A549 (cell line): ENCODE results near the gene SYNM. TPM values are rescaled to one million over a fixed set of nuclear protein-coding genes. Genes with fewer than 3 reads are reported as not detected.

Source experiments
- ATAC-seq, 2 experiments: fragments of 200-7000 bp in 1 of 2; fragments of >200 bp in 1 of 2; cut with Nextera tagmentation in 1 of 2; cut with Tn5 transposase in 1 of 2; 3 replicates each; pipeline versions ENCODE4 v1.8.0 to v1.9.1; 2018 to 2020; ENCODE audit warnings: mild to moderate bottlenecking in 1 of 2, moderate library complexity in 1 of 2
- CTCF ChIA-PET: fragments of 300-600 bp; sonication (Branson Sonifier 250); formaldehyde crosslinking; extraction: SDS; loops from one replicate; lab custom pipeline; 2021; ENCODE audit warnings: antibody characterized with exemption, inconsistent platforms; lab: Yijun Ruan, JAX
- POLR2A ChIA-PET: fragments of 350-600 bp; formaldehyde crosslinking; extraction: SDS; loops from one replicate; lab custom pipeline; 2021; ENCODE audit warnings: antibody characterized with exemption, inconsistent platforms; lab: Yijun Ruan, JAX
- DNase-seq, 2 experiments: peaks; one replicate each; pipeline versions ENCODE4 v3.0.0 to v3.0.0-alpha.2; 2011 to 2016; ENCODE audit warnings: low read depth in 1 of 2, low spot score in 1 of 2
- FAIRE-seq: peaks from 2 replicates; lab custom pipeline; 2011; peaks lifted over from hg19 to GRCh38; lab: Jason Lieb, UNC
- H3K27ac ChIP-seq, 2 experiments: fragments of >200 bp; sonication (Bioruptor Twin); formaldehyde crosslinking; 3 replicates each; pipeline ENCODE4 v1.5.1; 2016 to 2017
- H3K4me1 ChIP-seq: fragments of >200 bp; sonication (Bioruptor Twin); formaldehyde crosslinking; 3 replicates; pipeline ENCODE4 v1.6.1; 2016
- H3K4me2 ChIP-seq: fragments of >200 bp; sonication (Bioruptor Twin); formaldehyde crosslinking; 3 replicates; pipeline ENCODE4 v1.6.1; 2016
- H3K4me3 ChIP-seq: fragments of >200 bp; sonication (Bioruptor Twin); formaldehyde crosslinking; 3 replicates; pipeline ENCODE4 v1.5.1; 2016
- H3K9me3 ChIP-seq: fragments of >200 bp; sonication (Bioruptor Twin); formaldehyde crosslinking; 3 replicates; pipeline ENCODE4 v1.6.1; 2016
- CBX2 ChIP-seq: fragments of 200-600 bp; sonication (generic); IDR thresholded peaks from 2 replicates; pipeline ENCODE4 v1.6.1; 2016; ENCODE audit warnings: low read depth, mild to moderate bottlenecking, borderline replicate concordance
- CEBPB ChIP-seq, 2 experiments: fragments of >200 bp in 1 of 2; sonication (Bioruptor Twin) in 1 of 2; formaldehyde crosslinking in 1 of 2; IDR thresholded peaks; 2 replicates each; pipeline ENCODE4 v1.6.1; 2012 to 2016
- CHD4 ChIP-seq: fragments of 200-600 bp; sonication (generic); IDR thresholded peaks from 2 replicates; pipeline ENCODE4 v1.6.1; 2016; ENCODE audit warnings: antibody characterized with exemption, mild to moderate bottlenecking, borderline replicate concordance
- ESRRA ChIP-seq: fragments of 150-350 bp; IDR thresholded peaks from 2 replicates; pipeline ENCODE4 v1.6.1; 2014; ENCODE audit warnings: mild to moderate bottlenecking, low read length, borderline replicate concordance
- FOSB ChIP-seq: fragments of 250-450 bp; sonication (Bioruptor Pico); IDR thresholded peaks from 2 replicates; pipeline ENCODE4 v1.5.0; 2020; ENCODE audit warnings: mild to moderate bottlenecking, moderate library complexity
- FOSL2 ChIP-seq, 2 experiments: fragments of 450-650 bp in 1 of 2; fragments of >200 bp in 1 of 2; sonication (Bioruptor Twin) in 1 of 2; formaldehyde crosslinking; IDR thresholded peaks; 2 replicates each; pipeline versions ENCODE4 v1.5.0 to v1.6.1; 2016 to 2020; ENCODE audit warnings: mild to moderate bottlenecking in 1 of 2, moderate library complexity in 1 of 2
- FOXS1 ChIP-seq: fragments of 250-450 bp; sonication (Bioruptor Pico); IDR thresholded peaks from 2 replicates; pipeline ENCODE4 v1.5.0; 2020; ENCODE audit warnings: mild to moderate bottlenecking, moderate library complexity
- HEYL ChIP-seq: fragments of 250-450 bp; sonication (Bioruptor Pico); IDR thresholded peaks from 2 replicates; pipeline ENCODE4 v1.8.0; 2021; ENCODE audit warnings: mild to moderate bottlenecking, moderate library complexity
- HOXA7 ChIP-seq: fragments of 250-450 bp; sonication (Bioruptor Pico); IDR thresholded peaks from 2 replicates; pipeline ENCODE4 v1.5.0; 2020; ENCODE audit warnings: mild to moderate bottlenecking, moderate library complexity
- KDM5A ChIP-seq: fragments of 200-600 bp; sonication (generic); IDR thresholded peaks from 2 replicates; pipeline ENCODE4 v1.6.1; 2016; ENCODE audit warnings: antibody characterized with exemption, mild to moderate bottlenecking
- MAFK ChIP-seq: fragments of 450-650 bp; IDR thresholded peaks from 2 replicates; pipeline ENCODE4 v1.6.1; 2014; ENCODE audit not compliant: partially characterized antibody
- MAZ ChIP-seq: fragments of 150-350 bp; IDR thresholded peaks from 2 replicates; pipeline ENCODE4 v1.6.1; 2014; ENCODE audit warnings: antibody characterized with exemption, low read depth, low read length, borderline replicate concordance
- NFE2L2 ChIP-seq: fragments of 150-350 bp; conservative IDR thresholded peaks from 2 replicates; pipeline ENCODE4 v1.6.1; 2014; ENCODE audit warnings: low read length
- NR3C1 ChIP-seq: fragments of >200 bp; sonication (Bioruptor Twin); formaldehyde crosslinking; IDR thresholded peaks from 3 replicates; pipeline ENCODE4 v1.6.1; 2017
- PHF8 ChIP-seq: fragments of 200-600 bp; sonication (generic); IDR thresholded peaks from 2 replicates; pipeline ENCODE4 v1.6.1; 2016; ENCODE audit warnings: low read depth, mild to moderate bottlenecking, antibody characterized with exemption, moderate library complexity, borderline replicate concordance
- RFX5 ChIP-seq: fragments of 450-650 bp; IDR thresholded peaks from 2 replicates; pipeline ENCODE4 v1.7.1; 2014; ENCODE audit warnings: antibody characterized with exemption, mild to moderate bottlenecking, moderate library complexity
- SMC3 ChIP-seq: fragments of >200 bp; sonication (Bioruptor Twin); formaldehyde crosslinking; IDR thresholded peaks from 3 replicates; pipeline ENCODE4 v1.6.1; 2018; ENCODE audit warnings: inconsistent platforms
- SREBF2 ChIP-seq: fragments of 450-650 bp; IDR thresholded peaks from 2 replicates; pipeline ENCODE4 v1.6.1; 2014; ENCODE audit warnings: mild to moderate bottlenecking, moderate library complexity
- TFCP2L1 ChIP-seq: fragments of 250-450 bp; sonication (Bioruptor Pico); IDR thresholded peaks from 2 replicates; pipeline ENCODE4 v1.5.0; 2021; ENCODE audit warnings: mild to moderate bottlenecking
- TP53 ChIP-seq: fragments of 250-450 bp; sonication (Bioruptor Pico); IDR thresholded peaks from 2 replicates; pipeline ENCODE4 v1.5.0; 2021; ENCODE audit warnings: mild to moderate bottlenecking, moderate library complexity
- ZC3H11A ChIP-seq: fragments of 450-650 bp; IDR thresholded peaks from 2 replicates; pipeline ENCODE4 v1.6.1; 2014; ENCODE audit warnings: antibody characterized with exemption, mild to moderate bottlenecking
- WGBS: methylation state at CpG from one replicate; pipeline ENCODE4 v1.1.6; 2017; ENCODE audit errors: missing lambda C conversion rate; 5-methylcytosine and 5-hydroxymethylcytosine counted together
- polyA plus RNA-seq, 4 experiments: library from polyadenylated mRNA; depleted of rRNA in 3 of 4; stranded (reverse); fragments of >200 nt; fragmentation: RNase III in 1 of 4; extraction: RNeasy Plus Mini Kit Qiagen cat#74134 plus additional on column Dnase treatment in 1 of 4; gene quantifications; 2 replicates in 3 of 4; 3 replicates in 1 of 4; pipeline ENCODE4 v1.2.3, GENCODE V29; 2011 to 2017
- TF ChIP-seq, protein P1 (sequence below): IDR thresholded peaks from 2 replicates; pipeline ENCODE4 v1.6.1; 2012; ENCODE audit warnings: low read depth, borderline replicate concordance
- TF ChIP-seq, protein P2 (sequence below): fragments of 150-350 bp; IDR thresholded peaks from 2 replicates; pipeline ENCODE4 v1.6.1; 2014; ENCODE audit warnings: low read depth, mild to moderate bottlenecking, low read length
- TF ChIP-seq, protein P3 (sequence below): fragments of >200 bp; sonication (Bioruptor Twin); formaldehyde crosslinking; IDR thresholded peaks from 3 replicates; pipeline ENCODE4 v1.5.1; 2016
- TF ChIP-seq, protein P4 (sequence below): fragments of 450-650 bp; IDR thresholded peaks from 2 replicates; pipeline ENCODE4 v1.6.1; 2014; ENCODE audit warnings: antibody characterized with exemption
- TF ChIP-seq, protein P5 (sequence below): fragments of 250-450 bp; sonication (Bioruptor Pico); IDR thresholded peaks from 2 replicates; pipeline ENCODE4 v1.5.0; 2021; ENCODE audit warnings: mild to moderate bottlenecking, moderate library complexity, borderline replicate concordance

Gene SYNM
- polyA plus RNA-seq, 2 of the 4 experiments (the other 2 are of a cell fraction): 22.6 to 37.7 TPM

DNA sequence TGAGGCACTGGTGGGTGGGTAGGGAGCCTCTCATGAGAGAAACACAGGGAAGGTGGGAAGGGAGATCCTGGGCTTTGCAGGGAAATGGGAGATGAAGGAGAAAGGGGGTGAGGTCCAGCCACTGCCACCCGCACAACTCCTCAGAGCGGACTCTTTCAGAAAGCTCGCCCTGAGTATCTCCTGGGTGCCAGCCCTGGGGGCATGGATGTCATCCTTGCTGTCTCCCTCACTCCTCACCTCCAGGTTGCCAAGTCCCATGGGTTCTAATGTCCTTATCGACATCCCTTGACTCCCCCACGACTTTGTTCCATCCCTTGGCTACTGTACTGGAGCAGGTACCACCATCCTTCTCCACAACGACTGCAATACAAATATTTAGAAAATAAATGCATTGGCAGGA, 40.9 kb downstream of the SYNM start (continued):
- no peak for TF ChIP-seq SREBF2

DNA sequence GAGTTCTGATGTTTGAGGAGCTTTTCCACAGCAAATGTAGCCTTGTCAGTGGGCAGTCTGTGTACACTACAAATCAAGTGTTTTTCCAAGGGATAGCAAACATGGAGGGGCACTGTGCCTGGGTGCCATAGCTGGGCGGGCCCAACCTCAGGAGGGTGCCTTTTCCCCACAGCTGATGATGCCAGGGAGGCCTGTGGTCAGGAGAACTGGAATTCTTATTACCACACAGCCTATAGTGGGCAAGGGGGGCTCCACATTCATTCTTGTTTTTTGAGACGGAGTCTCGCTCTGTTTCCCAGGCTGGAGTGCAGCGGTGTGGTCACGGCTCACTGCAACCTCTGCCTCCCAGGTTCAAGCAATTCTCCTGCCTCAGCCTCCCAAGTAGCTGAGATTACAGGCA, 41.8 kb downstream of the SYNM start:
- 95% methylated on average over 5 of the region's 5 CpGs for WGBS
- no peak for FAIRE-seq
- TF ChIP-seq NR3C1 (no peak), FOSL2 (IDR thresholded peaks at IDR 0.05) (no peak), FOSL2 (CRISPR knock-in tag; IDR thresholded peaks at IDR 0.05) (no peak), TP53 (CRISPR knock-in tag) (no peak), FOXS1 (CRISPR knock-in tag) (no peak), NFE2L2 (no peak), CEBPB (IDR thresholded peaks at IDR 0.05) (no peak), ESRRA (no peak), SMC3 (no peak), PHF8 (no peak), RFX5 (no peak), HOXA7 (no peak)

DNA sequence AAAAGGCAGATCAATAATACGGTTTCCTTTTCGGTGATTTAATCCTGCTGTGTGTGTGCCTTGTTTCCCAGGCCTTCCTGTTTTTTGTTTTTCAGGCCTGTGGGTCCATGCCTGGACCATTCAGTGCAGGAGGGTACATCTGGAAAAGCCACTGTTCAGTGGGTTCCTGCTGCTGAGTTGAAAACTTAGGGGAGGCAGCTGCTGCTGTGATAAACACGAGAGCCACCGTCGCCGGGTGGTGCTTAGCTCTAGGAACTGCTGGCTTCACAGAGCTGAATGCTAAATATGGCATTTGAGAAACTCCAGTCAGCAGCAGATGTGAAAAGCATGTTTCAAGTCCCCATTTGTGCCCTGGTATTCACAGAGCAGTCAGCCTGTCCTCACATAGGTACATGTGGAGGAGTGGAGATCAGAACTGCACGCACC, 44.0 kb downstream of the SYNM start:
- no peaks in the 10 kb centered on the region for H3K9me3 ChIP-seq
- FAIRE-seq: no peak
- ChIA-PET POLR2A (no interaction called here), CTCF (interaction anchor here (0.7 to 1.2 kb wide), 3 partner anchors 11 to 64 kb away, joined by 3 read pairs; no protein-coding TSS in a partner anchor)
- WGBS: 92% methylated on average over 7 of the region's 7 CpGs
- no peak overlapping the region for H3K4me3 ChIP-seq
- DNase-seq: no peak
- no peaks in the 10 kb centered on the region for H3K4me1 ChIP-seq
- H3K4me2 ChIP-seq: no peak overlapping the region
- H3K27ac ChIP-seq: no peak overlapping the region
- peak in 1 of 2 experiments; percentile 27; a peak in 2 of 6 replicates for ATAC-seq
- TF ChIP-seq FOXS1 (CRISPR knock-in tag) (no peak), ZC3H11A (no peak), CHD4 (no peak), MAZ (no peak)
- TF ChIP-seq, protein P1, sequence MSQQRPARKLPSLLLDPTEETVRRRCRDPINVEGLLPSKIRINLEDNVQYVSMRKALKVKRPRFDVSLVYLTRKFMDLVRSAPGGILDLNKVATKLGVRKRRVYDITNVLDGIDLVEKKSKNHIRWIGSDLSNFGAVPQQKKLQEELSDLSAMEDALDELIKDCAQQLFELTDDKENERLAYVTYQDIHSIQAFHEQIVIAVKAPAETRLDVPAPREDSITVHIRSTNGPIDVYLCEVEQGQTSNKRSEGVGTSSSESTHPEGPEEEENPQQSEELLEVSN: no peak

More for the DNA sequence above, 41.8 kb downstream of the SYNM start:
- no peak overlapping the region for H3K4me2 ChIP-seq
- no peak overlapping the region for H3K27ac ChIP-seq
- DNase-seq (no peak), ATAC-seq (no peak)
- no peak overlapping the region for H3K4me3 ChIP-seq
- no peaks in the 10 kb centered on the region for H3K4me1 ChIP-seq
- H3K9me3 ChIP-seq: no peaks in the 10 kb centered on the region
- ChIA-PET POLR2A (no interaction called here), CTCF (interaction anchor here (0.8 to 4.6 kb wide), 6 partner anchors 23 to 67 kb away, joined by 3 to 18 read pairs (median 4); partner anchors contain the start of gene SYNM)

DNA sequence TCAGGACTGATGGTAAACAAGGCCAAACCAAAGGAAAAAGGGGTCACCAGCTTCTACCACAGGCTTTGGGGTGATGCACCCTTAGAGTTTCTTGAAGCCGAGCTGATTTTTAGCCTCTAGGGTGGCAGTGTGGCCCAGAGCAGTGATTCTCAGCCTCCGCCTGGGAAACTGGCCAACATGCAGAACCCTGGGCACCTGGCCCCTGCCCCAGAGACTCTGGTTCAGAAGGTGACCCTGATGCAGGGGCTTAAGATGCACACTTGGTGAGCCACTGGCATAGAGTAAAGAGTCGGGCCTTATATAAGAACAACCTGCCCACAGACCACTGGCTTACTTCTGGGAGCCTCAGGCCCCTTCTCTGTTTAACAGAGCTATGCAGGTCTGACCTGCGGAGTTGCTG, 44.5 kb downstream of the SYNM start:
- Histone ChIP-seq H3K4me2 (no peak overlapping the region), H3K27ac (no peak overlapping the region), H3K4me1 (no peaks in the 10 kb centered on the region), H3K4me3 (no peak overlapping the region), H3K9me3 (no peaks in the 10 kb centered on the region)
- FAIRE-seq (no peak), DNase-seq (no peak), ATAC-seq (no peak)
- ChIA-PET POLR2A (no interaction called here), CTCF (interaction anchor here (0.7 to 1.2 kb wide), 3 partner anchors 11 to 63 kb away, joined by 3 read pairs; no protein-coding TSS in a partner anchor)
- WGBS: 91% methylated on average over 4 of the region's 4 CpGs
- TF ChIP-seq RFX5 (no peak), CBX2 (no peak), KDM5A (no peak), FOSL2 (IDR thresholded peaks at IDR 0.05) (no peak), FOSL2 (CRISPR knock-in tag; IDR thresholded peaks at IDR 0.05) (no peak), TFCP2L1 (CRISPR knock-in tag) (no peak), MAFK (no peak), ZC3H11A (no peak), SMC3 (no peak), HEYL (CRISPR knock-in tag) (no peak), FOSB (CRISPR knock-in tag) (no peak), CEBPB (IDR thresholded peaks at IDR 0.05) (no peak)
- TF ChIP-seq, protein P2, sequence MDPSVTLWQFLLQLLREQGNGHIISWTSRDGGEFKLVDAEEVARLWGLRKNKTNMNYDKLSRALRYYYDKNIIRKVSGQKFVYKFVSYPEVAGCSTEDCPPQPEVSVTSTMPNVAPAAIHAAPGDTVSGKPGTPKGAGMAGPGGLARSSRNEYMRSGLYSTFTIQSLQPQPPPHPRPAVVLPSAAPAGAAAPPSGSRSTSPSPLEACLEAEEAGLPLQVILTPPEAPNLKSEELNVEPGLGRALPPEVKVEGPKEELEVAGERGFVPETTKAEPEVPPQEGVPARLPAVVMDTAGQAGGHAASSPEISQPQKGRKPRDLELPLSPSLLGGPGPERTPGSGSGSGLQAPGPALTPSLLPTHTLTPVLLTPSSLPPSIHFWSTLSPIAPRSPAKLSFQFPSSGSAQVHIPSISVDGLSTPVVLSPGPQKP: no peak
- TF ChIP-seq, protein P3, sequence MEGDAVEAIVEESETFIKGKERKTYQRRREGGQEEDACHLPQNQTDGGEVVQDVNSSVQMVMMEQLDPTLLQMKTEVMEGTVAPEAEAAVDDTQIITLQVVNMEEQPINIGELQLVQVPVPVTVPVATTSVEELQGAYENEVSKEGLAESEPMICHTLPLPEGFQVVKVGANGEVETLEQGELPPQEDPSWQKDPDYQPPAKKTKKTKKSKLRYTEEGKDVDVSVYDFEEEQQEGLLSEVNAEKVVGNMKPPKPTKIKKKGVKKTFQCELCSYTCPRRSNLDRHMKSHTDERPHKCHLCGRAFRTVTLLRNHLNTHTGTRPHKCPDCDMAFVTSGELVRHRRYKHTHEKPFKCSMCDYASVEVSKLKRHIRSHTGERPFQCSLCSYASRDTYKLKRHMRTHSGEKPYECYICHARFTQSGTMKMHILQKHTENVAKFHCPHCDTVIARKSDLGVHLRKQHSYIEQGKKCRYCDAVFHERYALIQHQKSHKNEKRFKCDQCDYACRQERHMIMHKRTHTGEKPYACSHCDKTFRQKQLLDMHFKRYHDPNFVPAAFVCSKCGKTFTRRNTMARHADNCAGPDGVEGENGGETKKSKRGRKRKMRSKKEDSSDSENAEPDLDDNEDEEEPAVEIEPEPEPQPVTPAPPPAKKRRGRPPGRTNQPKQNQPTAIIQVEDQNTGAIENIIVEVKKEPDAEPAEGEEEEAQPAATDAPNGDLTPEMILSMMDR: no peak
- TF ChIP-seq, protein P4, sequence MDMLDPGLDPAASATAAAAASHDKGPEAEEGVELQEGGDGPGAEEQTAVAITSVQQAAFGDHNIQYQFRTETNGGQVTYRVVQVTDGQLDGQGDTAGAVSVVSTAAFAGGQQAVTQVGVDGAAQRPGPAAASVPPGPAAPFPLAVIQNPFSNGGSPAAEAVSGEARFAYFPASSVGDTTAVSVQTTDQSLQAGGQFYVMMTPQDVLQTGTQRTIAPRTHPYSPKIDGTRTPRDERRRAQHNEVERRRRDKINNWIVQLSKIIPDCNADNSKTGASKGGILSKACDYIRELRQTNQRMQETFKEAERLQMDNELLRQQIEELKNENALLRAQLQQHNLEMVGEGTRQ: no peak
- TF ChIP-seq, protein P5, sequence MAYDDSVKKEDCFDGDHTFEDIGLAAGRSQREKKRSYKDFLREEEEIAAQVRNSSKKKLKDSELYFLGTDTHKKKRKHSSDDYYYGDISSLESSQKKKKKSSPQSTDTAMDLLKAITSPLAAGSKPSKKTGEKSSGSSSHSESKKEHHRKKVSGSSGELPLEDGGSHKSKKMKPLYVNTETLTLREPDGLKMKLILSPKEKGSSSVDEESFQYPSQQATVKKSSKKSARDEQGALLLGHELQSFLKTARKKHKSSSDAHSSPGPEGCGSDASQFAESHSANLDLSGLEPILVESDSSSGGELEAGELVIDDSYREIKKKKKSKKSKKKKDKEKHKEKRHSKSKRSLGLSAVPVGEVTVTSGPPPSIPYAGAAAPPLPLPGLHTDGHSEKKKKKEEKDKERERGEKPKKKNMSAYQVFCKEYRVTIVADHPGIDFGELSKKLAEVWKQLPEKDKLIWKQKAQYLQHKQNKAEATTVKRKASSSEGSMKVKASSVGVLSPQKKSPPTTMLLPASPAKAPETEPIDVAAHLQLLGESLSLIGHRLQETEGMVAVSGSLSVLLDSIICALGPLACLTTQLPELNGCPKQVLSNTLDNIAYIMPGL: no peak
